SK-N-SH (cell line): ENCODE measurements around the gene TFIP11. TPM values are rescaled to one million over a fixed set of nuclear protein-coding genes. Genes with fewer than 3 reads are reported as not detected.

Experiments
- CTCF ChIA-PET: fragments of 300-600, 350-600 bp; formaldehyde crosslinking; extraction: SDS; loops from one replicate; lab custom pipeline; 2021; lab: Yijun Ruan, JAX
- POLR2A ChIA-PET: fragments of 350-600 bp; sonication (Branson Sonifier 250); formaldehyde crosslinking; extraction: SDS; loops from one replicate; lab custom pipeline; 2020; ENCODE audit warnings: antibody characterized with exemption, inconsistent platforms; lab: Yijun Ruan, JAX
- DNase-seq: peaks from one replicate; pipeline ENCODE4 v3.0.0; 2012
- H2AFZ ChIP-seq: fragments of 200-600 bp; sonication (generic); 2 replicates; pipeline ENCODE4 v1.8.1; 2016; ENCODE audit warnings: antibody characterized with exemption, mild to moderate bottlenecking, low read depth
- H3F3A ChIP-seq: fragments of 200-600 bp; sonication (generic); replicated peaks from 2 replicates; pipeline ENCODE3; 2016; ENCODE audit warnings: antibody characterized with exemption, mild to moderate bottlenecking; ENCODE audit not compliant: insufficient read depth
- H3K27ac ChIP-seq, 2 experiments: fragments of 200-500 bp in 1 of 2; fragments of 200-600 bp in 1 of 2; sonication (Bioruptor generic) in 1 of 2; sonication (generic), shearing (Covaris generic) in 1 of 2; 2 replicates each; pipeline versions ENCODE4 v1.5.1 to v1.6.1; 2014 to 2016; ENCODE audit warnings: low read depth in 2 of 2, inconsistent platforms in 1 of 2, low read length in 1 of 2, mild to moderate bottlenecking in 1 of 2, mixed read lengths in 1 of 2
- H3K27me3 ChIP-seq: fragments of 200-600 bp; sonication (generic), shearing (Covaris generic); 2 replicates; pipeline ENCODE4 v1.6.1; 2016; ENCODE audit warnings: mixed run types; ENCODE audit not compliant: insufficient read depth
- H3K36me3 ChIP-seq, 2 experiments: fragments of 200-500 bp in 1 of 2; fragments of 200-600 bp in 1 of 2; sonication (Bioruptor generic) in 1 of 2; sonication (generic) in 1 of 2; replicated peaks in 1 of 2; 2 replicates each; pipeline versions ENCODE3 to v1.5.1; 2014 to 2016; ENCODE audit warnings: low read length in 1 of 2, mild to moderate bottlenecking in 1 of 2; ENCODE audit not compliant: insufficient read depth in 2 of 2, control insufficient read depth in 1 of 2
- H3K4me1 ChIP-seq, 2 experiments: fragments of 200-500 bp in 1 of 2; fragments of 200-600 bp in 1 of 2; sonication (Bioruptor generic) in 1 of 2; sonication (generic), shearing (Covaris generic) in 1 of 2; 2 replicates each; pipeline versions ENCODE4 v1.5.1 to v1.6.1; 2014 to 2016; ENCODE audit warnings: low read depth in 1 of 2, low read length in 1 of 2, mixed run types in 1 of 2; ENCODE audit not compliant: insufficient read depth in 2 of 2, control insufficient read depth in 1 of 2
- H3K4me2 ChIP-seq: fragments of 200-600 bp; sonication (generic), shearing (Covaris generic); 2 replicates; pipeline ENCODE4 v1.6.1; 2017; ENCODE audit warnings: mixed run types
- H3K4me3 ChIP-seq, 2 experiments: fragments of 200-500 bp in 1 of 2; fragments of 200-600 bp in 1 of 2; sonication (Bioruptor generic) in 1 of 2; sonication (generic), shearing (Covaris generic) in 1 of 2; 2 replicates each; pipeline versions ENCODE4 v1.5.1 to v1.8.1; 2014 to 2016; ENCODE audit warnings: low read depth in 2 of 2, inconsistent platforms in 1 of 2, low read length in 1 of 2, mild to moderate bottlenecking in 1 of 2, mixed read lengths in 1 of 2, moderate library complexity in 1 of 2
- H3K79me2 ChIP-seq: fragments of 200-600 bp; sonication (generic); 2 replicates; pipeline ENCODE4 v1.8.1; 2017; ENCODE audit warnings: mild to moderate bottlenecking; ENCODE audit not compliant: insufficient read depth
- H3K9ac ChIP-seq: fragments of 200-600 bp; sonication (generic); 2 replicates; pipeline ENCODE4 v1.6.1; 2017; ENCODE audit warnings: mixed run types
- H3K9me2 ChIP-seq: fragments of 200-600 bp; sonication (generic); 2 replicates; pipeline ENCODE4 v1.6.1; 2017; ENCODE audit warnings: mixed run types
- H3K9me3 ChIP-seq: fragments of 200-600 bp; sonication (generic); 2 replicates; pipeline ENCODE4 v1.6.1; 2017; ENCODE audit warnings: mixed run types, mild to moderate bottlenecking, moderate library complexity
- H4K20me1 ChIP-seq: fragments of 200-600 bp; sonication (generic); 2 replicates; pipeline ENCODE4 v1.6.1; 2017; ENCODE audit warnings: mild to moderate bottlenecking, mixed run types; ENCODE audit not compliant: insufficient read depth
- GABPA ChIP-seq: IDR thresholded peaks from 2 replicates; pipeline ENCODE4 v1.4.0; 2012; ENCODE audit warnings: low read depth, mild to moderate bottlenecking
- GATA2 ChIP-seq: sonication (generic); formaldehyde crosslinking; IDR thresholded peaks from 2 replicates; pipeline ENCODE4 v1.5.0; 2020; ENCODE audit warnings: mild to moderate bottlenecking, missing genetic modification reagents
- IRF3 ChIP-seq: fragments of 150-350 bp; IDR thresholded peaks from 2 replicates; pipeline ENCODE4 v1.6.1; 2016; ENCODE audit warnings: mild to moderate bottlenecking, low read depth, low read length
- MXI1 ChIP-seq: IDR thresholded peaks from 2 replicates; pipeline ENCODE4 v1.6.1; 2012; ENCODE audit warnings: mild to moderate bottlenecking, low read depth, low read length, improper control_type of control experiment
- NFIC ChIP-seq: IDR thresholded peaks from 2 replicates; pipeline ENCODE4 v1.4.0; 2012; ENCODE audit warnings: borderline replicate concordance
- POLR2AphosphoS5 ChIP-seq: IDR thresholded peaks from 2 replicates; pipeline ENCODE4 v1.6.1; 2012; ENCODE audit warnings: low read depth, low read length
- RCOR1 ChIP-seq: fragments of 150-350 bp; IDR thresholded peaks from 2 replicates; pipeline ENCODE4 v1.6.1; 2017; ENCODE audit warnings: antibody characterized with exemption, low read length
- RFX5 ChIP-seq: IDR thresholded peaks from 2 replicates; pipeline ENCODE4 v1.6.1; 2012; ENCODE audit warnings: mild to moderate bottlenecking, improper control_type of control experiment, low read length
- RXRA ChIP-seq: IDR thresholded peaks from 2 replicates; pipeline ENCODE4 v1.4.0; 2012; ENCODE audit warnings: low read depth, mild to moderate bottlenecking, borderline replicate concordance
- USF1 ChIP-seq: IDR thresholded peaks from 2 replicates; pipeline ENCODE4 v1.4.0; 2012; ENCODE audit warnings: low read depth, borderline replicate concordance
- USF2 ChIP-seq: fragments of 150-350 bp; IDR thresholded peaks from 2 replicates; pipeline ENCODE4 v1.6.1; 2017; ENCODE audit warnings: antibody characterized with exemption, low read length, low read depth, borderline replicate concordance
- WGBS: methylation state at CpG from one replicate; pipeline ENCODE4 v1.1.6; 2017; ENCODE audit warnings: low lambda C conversion rate; 5-methylcytosine and 5-hydroxymethylcytosine counted together
- polyA plus RNA-seq, 3 experiments: library from polyadenylated mRNA; depleted of rRNA; stranded (reverse); fragments of >200 nt; gene quantifications; 2 replicates each; pipeline ENCODE4 v1.2.3, GENCODE V29; 2012

Gene TFIP11
- polyA plus RNA-seq, 1 of the 3 experiments (the other 2 are of a cell fraction) = 32.8 TPM

- no peak overlapping the region for H3K4me2 ChIP-seq
Observed at GRCh38 chr22:26481112-26481693, 31.1 kb downstream of the TFIP11 start.

GRCh38 chr22:26480611-26480932 lies 31.7 kb downstream of the TFIP11 start:
- H3K4me3 ChIP-seq = no peak overlapping the region
- no peak overlapping the region for H2AFZ ChIP-seq
- 100% methylated on average over 2 of the region's 2 CpGs for WGBS
- H3K27me3 ChIP-seq = no peaks in the 10 kb centered on the region
- ChIA-PET POLR2A (no interaction called here), CTCF (interaction anchor here (1.1 to 2.1 kb wide), 5 partner anchors 15 to 167 kb away, joined by 3 to 5 read pairs (median 4); no protein-coding TSS in a partner anchor)
- peak overlapping the region; percentile 50; the same call in 1 of the 2 replicates for H3K4me2 ChIP-seq
- H3K27ac ChIP-seq = no peak overlapping the region
- no peaks in the 10 kb centered on the region for H4K20me1 ChIP-seq
- H3K9ac ChIP-seq = no peak overlapping the region
- no peak for DNase-seq
- no peaks in the 10 kb centered on the region for H3K9me2 ChIP-seq
- no peaks in the 10 kb centered on the region for H3K9me3 ChIP-seq
- peaks cover 4 to 27% of the 10 kb centered on the region in 2 experiments; a peak in 3 of 4 replicates for H3K4me1 ChIP-seq
- TF ChIP-seq IRF3 (no peak), USF1 (no peak), RCOR1 (no peak), RFX5 (no peak), GABPA (no peak), RXRA (no peak), NFIC (no peak), USF2 (no peak), POLR2AphosphoS5 (no peak)
- H3K36me3 ChIP-seq = peaks cover 13 to 15% of the 10 kb centered on the region in 2 experiments
- peaks cover 71% of the 10 kb centered on the region for H3K79me2 ChIP-seq
- no peaks in the 10 kb centered on the region for H3F3A ChIP-seq

More at GRCh38 chr22:26481112-26481693, 31.1 kb downstream of the TFIP11 start:
- Histone ChIP-seq H3K9ac (no peak overlapping the region), H3K9me3 (no peaks in the 10 kb centered on the region), H3K27ac (peak overlapping the region in 1 of 2 experiments; percentile 8; a peak in 1 of 4 replicates)
- TF ChIP-seq GATA2 (CRISPR knock-in tag) = peak; percentile 54
- TF ChIP-seq MXI1 = no peak
- TF ChIP-seq, all 33 proteins: peak for 1
- Histone ChIP-seq H3K9me2 (no peaks in the 10 kb centered on the region), H3K36me3 (peaks cover 7 to 15% of the 10 kb centered on the region in 2 experiments), H2AFZ (no peak overlapping the region), H3K79me2 (peaks cover 78% of the 10 kb centered on the region), H3K4me1 (peaks cover 4 to 27% of the 10 kb centered on the region in 2 experiments; a peak in 3 of 4 replicates), H3F3A (no peaks in the 10 kb centered on the region), H3K4me3 (no peak overlapping the region), H3K27me3 (no peaks in the 10 kb centered on the region), H4K20me1 (no peaks in the 10 kb centered on the region)
- CTCF ChIA-PET = interaction anchor here (1.1 to 1.8 kb wide), 5 partner anchors 15 to 114 kb away, joined by 3 to 4 read pairs (median 3); no protein-coding TSS in a partner anchor
- 67% methylated on average over 6 of the region's 6 CpGs for WGBS
- no peak for DNase-seq
- POLR2A ChIA-PET = interaction anchor here (1.2 kb wide), 1 partner anchor 191 kb away, joined by 3 read pairs; no protein-coding TSS in a partner anchor
